ENCODE results near the gene MCEE. TPM values are rescaled to one million over a fixed set of nuclear protein-coding genes. Genes with fewer than 3 reads are reported as not detected.

The MCEE gene
- polyA plus RNA-seq, 2 of the 4 experiments (the other 2 are of a cell fraction), result 10.3 to 17.7 TPM

- WGBS (ENCODE audit: missing lambda C conversion rate), result 69% methylated on average over 7 of the region's 7 CpGs
- Histone ChIP-seq H3K4me3 (no peak overlapping the region), H3K9me3 (no peaks in the 10 kb centered on the region), H3K27ac (no peak overlapping the region), H3K4me1 (peaks cover 12% of the 10 kb centered on the region; the same call in 2 of the 3 replicates), H3K4me2 (no peak overlapping the region)
- TF ChIP-seq PBX3 (IDR thresholded peaks at IDR 0.05) (no peak), CHD2 (IDR thresholded peaks at IDR 0.05; ENCODE audit: low read length, partially characterized antibody) (no peak)
- ChIA-PET POLR2A (no interaction called here), CTCF (interaction anchor here (1.0 kb wide), 2 partner anchors 90 to 103 kb away, joined by 3 read pairs; no protein-coding TSS in a partner anchor)
- FAIRE-seq (no peak), DNase-seq (ENCODE audit: low read depth in 1 of 2, low spot score in 1 of 2) (no peak), ATAC-seq (no peak)
Measured at GRCh38 chr2:71064754-71065621, 65.0 kb downstream of the MCEE start.

GRCh38 chr2:71064110-71064611 lies 65.9 kb downstream of the MCEE start:
- TF ChIP-seq RCOR1 (IDR thresholded peaks at IDR 0.05; ENCODE audit: low read depth, low read length), result no peak
- TF ChIP-seq POLR2AphosphoS2 (conservative IDR thresholded peaks at IDR 0.05; ENCODE audit: low read length), result no peak
- DNase-seq (ENCODE audit: low read depth in 1 of 2, low spot score in 1 of 2) (no peak), FAIRE-seq (no peak), ATAC-seq (no peak)
- Histone ChIP-seq H3K4me1 (peaks cover 4% of the 10 kb centered on the region; the same call in 2 of the 3 replicates), H3K9me3 (no peaks in the 10 kb centered on the region), H3K27ac (no peak overlapping the region), H3K4me2 (no peak overlapping the region), H3K4me3 (no peak overlapping the region)
- ChIA-PET POLR2A (no interaction called here), CTCF (no interaction called here)
- WGBS (ENCODE audit: missing lambda C conversion rate), result 30% methylated on average over 9 of the region's 9 CpGs

- ATAC-seq (no peak), DNase-seq (ENCODE audit: low read depth in 1 of 2, low spot score in 1 of 2) (no peak), FAIRE-seq (no peak)
- peaks cover 3% of the 10 kb centered on the region; the same call in 1 of the 3 replicates for H3K4me1 ChIP-seq
- H3K4me2 ChIP-seq, result no peak overlapping the region
- no peak overlapping the region for H3K27ac ChIP-seq
- ChIA-PET POLR2A (no interaction called here), CTCF (no interaction called here)
- H3K9me3 ChIP-seq, result no peaks in the 10 kb centered on the region
- no peak overlapping the region for H3K4me3 ChIP-seq
- TF ChIP-seq RAD21 (conservative IDR thresholded peaks at IDR 0.05 in 1 of 2, IDR thresholded peaks at IDR 0.05 in 1 of 2) (no peak), CHD4 (IDR thresholded peaks at IDR 0.05; ENCODE audit: borderline replicate concordance) (no peak), ATOH8 (CRISPR knock-in tag; IDR thresholded peaks at IDR 0.05; ENCODE audit: low read depth) (no peak), POLR2A (IDR thresholded peaks at IDR 0.05; ENCODE audit: low read length) (no peak), E2F6 (IDR thresholded peaks at IDR 0.05; ENCODE audit: borderline replicate concordance, low read depth) (no peak), MAZ (IDR thresholded peaks at IDR 0.05; ENCODE audit: borderline replicate concordance, low read depth, low read length) (no peak), ZSCAN20 (CRISPR knock-in tag; IDR thresholded peaks at IDR 0.05) (no peak), USF2 (IDR thresholded peaks at IDR 0.05) (no peak), EHMT2 (IDR thresholded peaks at IDR 0.05; ENCODE audit: low read depth) (no peak), CEBPB (IDR thresholded peaks at IDR 0.05) (no peak), ZNF302 (CRISPR knock-in tag; IDR thresholded peaks at IDR 0.05) (no peak), HMGXB4 (CRISPR knock-in tag; IDR thresholded peaks at IDR 0.05; ENCODE audit: borderline replicate concordance) (no peak), ZC3H11A (IDR thresholded peaks at IDR 0.05) (no peak), SREBF2 (IDR thresholded peaks at IDR 0.05) (no peak)
- 14% methylated on average over 1 of the region's 1 CpG for WGBS (ENCODE audit: missing lambda C conversion rate)
Measured at GRCh38 chr2:71063216-71063615, 66.8 kb downstream of the MCEE start.
